PC-9 (cell line): ENCODE measurements around the gene C10orf105. TPM values are rescaled to one million over a fixed set of nuclear protein-coding genes. Genes with fewer than 3 reads are reported as not detected.

Experiments
- Bru-seq: library from RNA; stranded (reverse); fragments of 400-500 nt; gene quantifications from one replicate; lab custom pipeline; 2021; lab: Mats Ljungman, UMichigan
- BruChase-seq, 2 experiments: library from RNA; stranded (reverse); fragments of 400-500 nt; gene quantifications; one replicate each; lab custom pipeline; 2021; lab: Mats Ljungman, UMichigan
- BruUV-seq: library from RNA; stranded (reverse); fragments of 400-500 nt; replicated peaks from 2 replicates; lab custom pipeline; 2021; lab: Mats Ljungman, UMichigan
- CTCF ChIA-PET: fragments of 300-600 bp; sonication (Branson Sonifier 250); formaldehyde crosslinking; loops from one replicate; lab custom pipeline; 2022; ENCODE audit warnings: antibody characterized with exemption; lab: Charles Lee
- POLR2A ChIA-PET: fragments of 300-600 bp; sonication (Branson Sonifier 250); formaldehyde crosslinking; loops from one replicate; lab custom pipeline; 2022; ENCODE audit warnings: antibody characterized with exemption; ENCODE audit not compliant: unreplicated experiment; lab: Charles Lee
- DNase-seq, 2 experiments: peaks; one replicate each; pipeline versions ENCODE4 v3.0.0 to v3.0.0-alpha.2; 2015 to 2022; ENCODE audit warnings: mixed read lengths in 1 of 2
- H2AFZ ChIP-seq: fragments of 200-600 bp; sonication (generic); 2 replicates; pipeline ENCODE4 v1.8.1; 2017; ENCODE audit warnings: antibody characterized with exemption
- H3F3A ChIP-seq: fragments of 200-600 bp; sonication (generic); 2 replicates; pipeline ENCODE4 v1.8.1; 2017; ENCODE audit warnings: antibody characterized with exemption, mild to moderate bottlenecking, low read depth; ENCODE audit not compliant: insufficient read depth
- H3K27ac ChIP-seq: fragments of 200-600 bp; sonication (generic); 2 replicates; pipeline ENCODE4 v1.6.1; 2016; ENCODE audit warnings: mixed run types
- H3K27me3 ChIP-seq: fragments of 200-600 bp; sonication (generic); 2 replicates; pipeline ENCODE4 v1.6.1; 2016; ENCODE audit warnings: low read depth, mixed run types; ENCODE audit not compliant: insufficient read depth
- H3K36me3 ChIP-seq: fragments of 200-600 bp; sonication (generic); 2 replicates; pipeline ENCODE4 v1.6.1; 2016; ENCODE audit warnings: low read depth, mixed run types
- H3K4me1 ChIP-seq: fragments of 200-600 bp; sonication (generic); replicated peaks from 2 replicates; pipeline ENCODE4 v1.6.1; 2016; ENCODE audit warnings: mixed run types; ENCODE audit not compliant: insufficient read depth
- H3K4me2 ChIP-seq: fragments of 200-600 bp; sonication (generic); 2 replicates; pipeline ENCODE4 v1.6.1; 2017; ENCODE audit warnings: mixed run types
- H3K4me3 ChIP-seq: fragments of 200-600 bp; sonication (generic); 2 replicates; pipeline ENCODE4 v1.6.1; 2016; ENCODE audit warnings: mixed run types
- H3K79me2 ChIP-seq: fragments of 200-600 bp; sonication (generic); 2 replicates; pipeline ENCODE4 v1.6.1; 2017; ENCODE audit warnings: low read depth, mixed run types
- H3K9me2 ChIP-seq: fragments of 200-600 bp; sonication (generic); 2 replicates; pipeline ENCODE4 v1.8.1; 2017; ENCODE audit warnings: mild to moderate bottlenecking; ENCODE audit not compliant: insufficient read depth
- H3K9me3 ChIP-seq: fragments of 200-600 bp; sonication (generic); 2 replicates; pipeline ENCODE4 v1.8.1; 2016; ENCODE audit warnings: low read depth; ENCODE audit not compliant: insufficient read depth
- H4K20me1 ChIP-seq: fragments of 200-600 bp; sonication (generic); 2 replicates; pipeline ENCODE4 v1.8.1; 2017; ENCODE audit not compliant: insufficient read depth
- CTCF ChIP-seq: fragments of 200-600 bp; sonication (generic); conservative IDR thresholded peaks from 2 replicates; pipeline ENCODE4 v1.6.1; 2017; ENCODE audit warnings: mixed run types, antibody characterized with exemption, mild to moderate bottlenecking, moderate library complexity
- EZH2 ChIP-seq: fragments of 200-600 bp; sonication (generic); IDR thresholded peaks from 2 replicates; pipeline ENCODE4 v1.8.0; 2017; ENCODE audit warnings: antibody characterized with exemption, low read depth
- intact Hi-C: fragments of 100-400 bp; cut with micrococcal nuclease; formaldehyde crosslinking; loops from one replicate; pipeline ENCODE4 v1.10.0; 2022; ENCODE audit not compliant: unreplicated experiment
- long read RNA-seq: library from polyadenylated mRNA; stranded (forward); transcript quantifications from one replicate; pipeline ENCODE4 v2.0.0, GENCODE V29; 2022
- total RNA-seq: library from RNA; stranded (reverse); gene quantifications from 2 replicates; pipeline ENCODE4 v1.2.3, GENCODE V29; 2021

C10orf105 gene
- total RNA-seq (not detected in 2 replicates), Bru-seq, nascent RNA (percentile 13 among the genes with signal in this experiment), BruChase-seq, experiment 1, labeled RNA remaining after a 2-hour chase (percentile 18 among the genes with signal in this experiment), BruChase-seq, experiment 2, labeled RNA remaining after a 6-hour chase (percentile 16 among the genes with signal in this experiment)
- long read RNA-seq = 0 reads

- no peaks in the 10 kb centered on the region for H3K27me3 ChIP-seq
- H3K9me3 ChIP-seq = no peaks in the 10 kb centered on the region
- no peaks in the 10 kb centered on the region for H4K20me1 ChIP-seq
- intact Hi-C loops = no loop called here
- no TSS peak for BruUV-seq
- TF ChIP-seq EZH2 = no peak
- TF ChIP-seq CTCF = no peak
- no peaks in the 10 kb centered on the region for H3K36me3 ChIP-seq
- POLR2A ChIA-PET = interaction anchor here (0.6 kb wide), 1 partner anchor 1024 kb away, joined by 3 read pairs; no protein-coding TSS in a partner anchor
- no peaks in the 10 kb centered on the region for H3K79me2 ChIP-seq
- H3K4me3 ChIP-seq = no peak within 1 kb of the TSS
- H3K4me1 ChIP-seq = peaks cover 1% of the 10 kb centered on the region
- no peak within 1 kb of the TSS for H3K4me2 ChIP-seq
- no peaks in the 10 kb centered on the region; the same call in 1 of the 2 replicates for H3F3A ChIP-seq
- no peak for DNase-seq
- no peak within 1 kb of the TSS for H3K27ac ChIP-seq
- CTCF ChIA-PET = interaction anchor here (0.7 kb wide), 1 partner anchor 111 kb away, joined by 5 read pairs; no protein-coding TSS in a partner anchor
- H3K9me2 ChIP-seq = no peaks in the 10 kb centered on the region
- H2AFZ ChIP-seq = no peak within 1 kb of the TSS
Measured at GRCh38 chr10:71719464-71720201, at the start of gene C10orf105. Gene C10orf105, minus strand, starts transcription at chr10:71719778. Its CDS starts 3,441 bp downstream, at chr10:71716337.

GRCh38 chr10:71767420-71768035 is 48.0 kb upstream of the C10orf105 start:
- H3K36me3 ChIP-seq = peaks cover 13% of the 10 kb centered on the region
- intact Hi-C loops = loop anchor here (1.0 to 5.0 kb wide), 9 partner anchors 38 to 565 kb away; partner anchors contain the start of gene SLC29A3
- H2AFZ ChIP-seq = no peak overlapping the region
- H3K9me2 ChIP-seq = no peaks in the 10 kb centered on the region
- H3K79me2 ChIP-seq = peaks cover 50% of the 10 kb centered on the region
- peaks cover 62% of the 10 kb centered on the region for H3F3A ChIP-seq
- no TSS peak for BruUV-seq
- no peaks in the 10 kb centered on the region for H4K20me1 ChIP-seq
- H3K27me3 ChIP-seq = no peaks in the 10 kb centered on the region
- ChIA-PET POLR2A (interaction anchor here (0.5 to 1.1 kb wide), 10 partner anchors 54 to 1172 kb away, joined by 3 to 9 read pairs (median 4); partner anchors contain the start of gene DDIT4), CTCF (interaction anchor here (1.1 to 1.7 kb wide), 3 partner anchors 10 to 59 kb away, joined by 3 to 7 read pairs (median 3); no protein-coding TSS in a partner anchor)
- peak overlapping the region; percentile 99 for H3K4me2 ChIP-seq
- peak overlapping the region; percentile 28; the same call in 1 of the 2 replicates for H3K4me3 ChIP-seq
- TF ChIP-seq EZH2 = no peak
- TF ChIP-seq CTCF = no peak
- DNase-seq = peak; percentile 84 to 94
- peak overlapping the region; percentile 88 for H3K27ac ChIP-seq
- peaks cover 91% of the 10 kb centered on the region for H3K4me1 ChIP-seq
- no peaks in the 10 kb centered on the region for H3K9me3 ChIP-seq
